Daoy (cell line): Measurements from ENCODE around the gene TTC21A. TPM values are rescaled to one million over a fixed set of nuclear protein-coding genes. Genes with fewer than 3 reads are reported as not detected.

Experiments
- DNase-seq: peaks from one replicate; pipeline ENCODE4 v3.0.0-alpha.2; 2015; ENCODE audit warnings: low read depth
- total RNA-seq: library from RNA; depleted of rRNA; stranded (reverse); fragments of >200 nt; shearing (Covaris generic); gene quantifications from 2 replicates; pipeline ENCODE4 v1.2.3, GENCODE V29; 2014

The TTC21A gene
- total RNA-seq, 1 experiment from 2014 or later: 0.17 TPM

DNA sequence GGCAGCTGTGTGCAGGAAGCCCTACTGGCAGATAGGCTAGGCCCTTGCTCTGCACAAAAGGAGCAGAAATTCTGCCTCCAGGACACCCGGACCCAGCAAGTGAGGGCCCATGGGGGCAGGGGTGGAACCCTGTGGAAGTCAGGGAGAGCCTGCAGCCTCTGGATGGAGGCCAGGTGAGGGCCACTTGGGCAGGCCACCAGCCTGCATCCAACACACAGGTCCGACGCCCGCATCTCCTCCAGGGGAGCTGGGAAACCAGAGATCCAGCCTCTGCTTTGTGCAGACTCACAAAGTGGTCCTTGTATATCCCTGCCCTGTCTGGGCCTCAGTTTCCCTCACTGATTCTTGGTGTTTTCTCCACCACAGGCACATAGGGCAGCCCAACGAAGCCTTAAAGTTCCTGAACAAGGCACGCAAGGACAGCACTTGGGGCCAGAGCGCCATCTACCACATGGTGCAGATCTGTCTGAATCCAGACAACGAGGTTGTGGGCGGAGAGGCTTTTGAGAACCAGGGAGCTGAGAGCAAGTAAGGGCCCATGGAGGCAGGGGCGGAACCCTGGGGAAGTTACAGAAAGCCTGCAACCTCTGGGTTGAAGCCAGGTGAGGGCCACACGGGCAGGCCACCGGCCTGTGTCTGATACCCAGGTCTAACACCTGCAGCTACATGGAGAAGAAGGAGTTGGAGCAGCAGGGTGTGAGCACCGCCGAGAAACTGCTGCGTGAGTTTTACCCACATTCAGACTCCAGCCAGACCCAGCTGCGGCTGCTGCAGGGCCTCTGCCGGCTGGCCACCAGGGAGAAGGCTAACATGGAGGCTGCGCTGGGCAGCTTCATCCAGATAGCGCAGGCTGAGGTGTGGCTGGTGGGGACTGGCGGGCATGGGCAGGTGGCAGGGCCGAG, 29.3 kb downstream of the TTC21A start:
- DNase-seq: no peak

DNA sequence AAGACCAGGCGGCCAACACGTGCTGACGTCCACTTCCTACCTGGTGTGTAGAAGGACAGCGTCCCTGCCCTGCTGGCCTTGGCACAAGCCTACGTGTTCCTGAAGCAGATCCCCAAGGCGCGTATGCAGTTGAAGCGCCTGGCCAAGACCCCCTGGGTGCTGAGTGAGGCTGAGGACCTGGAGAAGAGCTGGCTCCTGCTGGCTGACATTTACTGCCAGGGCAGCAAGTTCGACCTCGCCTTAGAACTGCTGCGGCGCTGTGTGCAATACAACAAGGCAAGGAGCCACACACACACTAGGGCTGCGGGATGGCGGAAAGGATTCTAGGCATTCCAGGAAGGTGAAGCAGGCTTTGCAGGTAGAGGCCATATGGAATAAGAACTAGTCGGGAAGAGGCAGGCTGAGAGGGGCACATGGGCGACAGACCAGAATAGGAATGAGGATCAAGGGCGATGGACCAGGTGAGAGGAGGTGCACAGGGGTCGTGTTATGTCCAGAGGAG, 30.0 kb downstream of the TTC21A start:
- DNase-seq: no peak

- DNase-seq: no peak
Measured at GRCh38 chr3:39137991-39138803, 30.7 kb downstream of the TTC21A start.

DNA sequence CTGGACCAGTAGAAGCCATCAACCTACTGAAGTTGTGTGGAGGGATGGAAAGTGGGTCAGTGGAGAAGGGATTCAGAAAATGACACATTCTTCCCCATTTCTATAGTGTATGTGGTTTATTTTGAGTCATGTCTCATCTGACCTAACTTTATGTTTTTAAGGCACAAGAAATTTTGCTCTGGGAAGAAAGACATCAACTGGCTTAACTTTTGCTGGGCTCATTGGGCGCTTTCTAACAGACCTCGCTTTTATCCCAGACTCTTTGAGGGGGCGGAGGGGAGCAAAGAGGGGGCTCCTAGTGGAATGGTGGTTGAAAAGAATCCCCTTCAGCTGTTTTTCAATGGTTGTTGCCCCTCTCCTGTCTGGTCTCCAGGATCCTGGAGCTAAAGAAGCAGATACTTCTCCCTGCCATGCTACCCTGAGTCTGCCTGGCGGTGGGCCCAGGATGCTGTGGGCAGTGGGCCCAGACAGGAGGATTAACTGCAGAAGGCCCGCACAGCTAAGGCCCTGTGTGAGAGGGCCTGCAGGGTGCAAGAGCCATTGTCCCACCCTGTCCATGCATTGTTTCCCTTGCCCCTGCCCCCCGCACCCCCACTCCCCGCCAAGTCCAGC, 31.4 kb downstream of the TTC21A start:
- DNase-seq: no peak

DNA sequence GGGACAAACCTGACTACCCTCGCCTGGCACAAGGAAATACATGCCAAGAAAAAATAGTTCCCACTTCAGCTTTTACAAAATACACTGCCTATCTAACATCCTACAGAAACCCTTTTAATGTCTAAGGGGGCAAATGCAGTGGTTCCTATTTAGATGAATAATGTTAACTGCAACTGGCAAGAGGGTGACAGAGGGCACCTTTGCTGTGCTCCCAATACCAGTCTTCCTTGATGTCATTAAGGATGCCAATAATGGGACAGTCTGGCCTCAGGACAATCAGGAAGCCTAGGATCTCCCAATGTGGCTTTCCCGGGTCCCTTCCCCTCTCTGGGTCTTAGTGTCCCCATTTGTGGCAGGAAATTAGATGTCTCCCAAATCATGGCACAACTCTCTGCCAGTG, 32.0 kb downstream of the TTC21A start:
- DNase-seq: no peak

- no peak for DNase-seq
Measured at GRCh38 chr3:39140341-39140971, 33.0 kb downstream of the TTC21A start.

DNA sequence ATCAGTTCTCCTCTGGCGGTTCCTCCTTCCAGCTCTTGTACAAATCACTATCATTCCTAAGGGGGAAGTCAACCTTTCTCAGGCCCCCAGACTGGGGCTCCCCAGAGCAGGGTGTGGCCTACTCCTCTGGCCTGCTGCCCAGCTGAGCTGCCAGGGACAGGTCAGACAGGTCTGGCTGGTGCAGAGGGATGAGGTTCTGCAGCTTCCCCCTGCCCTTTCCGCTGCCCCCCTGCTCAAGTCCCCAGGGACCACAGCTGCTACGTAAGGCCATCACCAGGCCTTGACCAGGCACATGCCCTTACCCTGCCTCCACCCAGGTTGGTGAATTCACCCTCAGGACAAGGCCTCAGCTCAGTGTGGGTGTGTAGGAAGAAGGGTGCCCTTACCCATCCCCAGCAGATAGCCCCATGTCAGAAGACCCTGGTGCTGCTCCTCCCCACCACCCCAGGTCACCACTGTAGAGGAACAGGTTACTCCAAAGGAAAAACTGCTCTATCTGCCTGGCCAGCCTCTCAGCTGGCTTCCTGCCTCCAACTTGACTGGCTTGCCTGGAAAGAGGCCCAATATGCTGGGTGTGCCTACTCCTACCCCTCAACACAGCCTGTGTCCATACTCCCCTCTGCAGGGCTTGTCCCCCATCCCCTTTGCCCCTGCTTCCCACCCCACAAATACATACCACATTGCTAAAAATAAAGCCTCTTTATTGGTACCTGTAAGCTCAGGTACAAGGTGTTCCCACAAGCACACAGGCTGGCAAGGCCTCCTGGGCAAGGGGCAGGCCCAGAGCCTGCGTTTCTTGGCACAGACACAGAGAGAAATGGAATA, 33.9 kb downstream of the TTC21A start:
- DNase-seq: no peak

GRCh38 chr3:39142067-39142466, 34.6 kb downstream of the TTC21A start:
- no peak for DNase-seq

- DNase-seq: no peak
Measured at GRCh38 chr3:39143051-39143885, 35.8 kb downstream of the TTC21A start.

GRCh38 chr3:39144095-39144747, 36.7 kb downstream of the TTC21A start:
- DNase-seq: no peak

DNA sequence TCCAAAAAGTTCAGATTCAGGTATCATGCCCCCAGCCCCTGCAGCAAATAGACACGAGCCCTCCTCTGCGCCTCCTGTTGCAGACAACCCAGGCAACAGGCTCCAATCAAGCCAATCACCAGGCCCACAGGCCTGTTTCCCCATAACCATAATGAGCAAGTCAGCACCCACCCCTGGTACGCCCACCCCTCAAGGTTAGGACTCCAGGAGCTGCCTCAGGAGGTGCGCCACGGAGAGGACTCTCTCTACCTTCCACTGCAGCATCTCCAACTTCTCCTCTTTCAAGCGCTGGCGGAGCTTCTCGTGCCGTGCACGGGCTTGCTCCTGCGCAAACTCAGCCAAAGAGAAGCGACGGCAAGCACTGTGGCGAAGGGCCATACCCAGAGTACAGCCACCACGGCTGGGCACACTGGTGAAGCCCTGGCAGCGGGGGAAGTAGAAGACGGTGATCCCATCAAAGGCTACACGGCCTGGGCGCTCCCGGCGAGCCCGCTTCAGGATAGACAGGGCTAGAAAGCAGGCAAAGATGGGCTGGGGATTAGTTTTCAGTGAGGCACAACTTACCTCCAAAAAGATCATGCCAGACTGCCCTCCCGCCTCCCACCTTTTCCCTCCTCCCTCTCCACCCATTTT, 37.4 kb downstream of the TTC21A start:
- DNase-seq: no peak

DNA sequence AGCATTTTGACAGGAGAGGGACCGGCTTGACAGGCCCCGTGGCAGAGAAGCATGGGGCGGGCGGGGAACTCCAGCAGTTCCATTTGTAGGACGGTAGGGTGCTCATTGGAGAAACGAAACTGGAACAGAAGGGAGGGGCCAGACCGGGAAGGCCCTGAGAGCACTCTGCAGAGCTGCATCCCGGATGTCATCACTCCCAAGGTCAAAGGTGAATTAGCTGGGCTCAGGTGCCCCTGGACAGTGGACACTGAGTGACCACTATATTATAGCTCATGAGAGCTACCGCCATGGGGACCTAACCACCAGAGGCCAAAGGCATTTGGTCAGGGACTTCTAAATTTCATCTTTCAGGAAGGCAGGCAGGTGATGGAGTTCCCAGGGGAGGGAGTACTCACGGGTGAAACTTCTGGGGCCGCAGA, 38.6 kb downstream of the TTC21A start:
- peak; percentile 38 for DNase-seq

- DNase-seq: peak; percentile 94
Measured at GRCh38 chr3:39146611-39147591, 39.4 kb downstream of the TTC21A start.

GRCh38 chr3:39147711-39148434, 40.4 kb downstream of the TTC21A start:
- DNase-seq: peak; percentile 78

- DNase-seq: no peak
Measured at GRCh38 chr3:39148435-39149058, 41.1 kb downstream of the TTC21A start.

- no peak for DNase-seq
Measured at GRCh38 chr3:39149059-39149455, 41.6 kb downstream of the TTC21A start.
